Muscle layer of duodenum (tissue), 2 donors: ENCODE measurements around the gene DSC1.
A peak's percentile ranks its signal among the peaks of the same experiment; 100 is the strongest.

Experiments
- H3K27ac ChIP-seq: one replicate; pipeline ENCODE4 v1.7.0; 2013; ENCODE audit warnings: mild to moderate bottlenecking, low read length
- H3K27me3 ChIP-seq: one replicate; pipeline ENCODE4 v1.7.0; 2013; ENCODE audit warnings: low read depth, mild to moderate bottlenecking, control low read depth, low read length
- H3K36me3 ChIP-seq, 2 donors: one replicate each; pipeline ENCODE4 v1.7.0; 2013; ENCODE audit warnings: low read length in 2 of 2, control low read depth in 1 of 2, mild to moderate bottlenecking in 1 of 2; ENCODE audit not compliant: insufficient read depth in 2 of 2, control insufficient read depth in 1 of 2
- H3K4me1 ChIP-seq, 2 donors: one replicate each; pipeline ENCODE4 v1.7.0; 2013; ENCODE audit warnings: low read length in 2 of 2, mild to moderate bottlenecking in 2 of 2, control low read depth in 1 of 2, moderate library complexity in 1 of 2; ENCODE audit not compliant: insufficient read depth in 2 of 2, control insufficient read depth in 1 of 2
- H3K4me3 ChIP-seq, 2 donors: one replicate each; pipeline ENCODE4 v1.7.0; 2013; ENCODE audit warnings: low read length in 2 of 2, low read depth in 1 of 2, mild to moderate bottlenecking in 1 of 2
- H3K9me3 ChIP-seq, 2 donors: one replicate each; pipeline ENCODE4 v1.7.0; 2013; ENCODE audit warnings: low read length in 2 of 2, control low read depth in 1 of 2, mild to moderate bottlenecking in 1 of 2; ENCODE audit not compliant: control insufficient read depth in 1 of 2
- donor health status: healthy.

The DSC1 gene

GRCh38 chr18:31162825-31163435 lies at the start of gene DSC1:
Gene DSC1, minus strand, starts transcription at chr18:31162856. Its CDS starts 262 bp downstream, at chr18:31162594.
- Histone ChIP-seq H3K27ac (no peak within 1 kb of the TSS), H3K4me1 (no peaks in the 10 kb centered on the region), H3K36me3 (no peaks in the 10 kb centered on the region), H3K9me3 (no peaks in the 10 kb centered on the region), H3K4me3 (no peak within 1 kb of the TSS), H3K27me3 (no peaks in the 10 kb centered on the region)

GRCh38 chr18:31211047-31211446 lies 48.4 kb upstream of the DSC1 start:
- Histone ChIP-seq H3K27ac (no peak overlapping the region), H3K9me3 (no peaks in the 10 kb centered on the region)

DNA sequence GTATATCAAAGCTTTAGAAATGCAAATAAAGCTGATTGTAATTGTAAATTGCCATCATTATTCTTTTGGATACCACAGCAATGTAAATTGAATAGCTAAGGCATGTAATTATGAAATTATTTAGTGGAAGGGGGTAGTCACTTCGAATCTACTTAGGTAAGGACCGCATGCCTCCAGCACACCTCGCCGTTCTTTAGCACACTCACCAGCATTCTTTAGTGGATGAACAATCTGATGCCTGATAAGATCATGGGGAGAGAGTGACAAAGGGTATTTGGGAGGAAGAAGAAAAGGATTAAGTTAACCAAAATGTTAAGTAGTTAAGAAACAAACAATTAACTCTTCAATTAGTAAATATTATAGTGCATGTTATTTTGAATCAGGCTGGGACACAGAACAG lies 46.4 kb upstream of the DSC1 start:
- no peaks in the 10 kb centered on the region for H3K27me3 ChIP-seq
- H3K36me3 ChIP-seq: no peaks in the 10 kb centered on the region
- no peak overlapping the region for H3K27ac ChIP-seq
- H3K4me1 ChIP-seq: no peaks in the 10 kb centered on the region
- H3K9me3 ChIP-seq: no peaks in the 10 kb centered on the region
- no peak overlapping the region for H3K4me3 ChIP-seq

More at GRCh38 chr18:31211047-31211446, 48.4 kb upstream of the DSC1 start:
- H3K4me1 ChIP-seq: no peaks in the 10 kb centered on the region
- no peak overlapping the region for H3K4me3 ChIP-seq
- H3K27me3 ChIP-seq: no peaks in the 10 kb centered on the region
- H3K36me3 ChIP-seq: no peaks in the 10 kb centered on the region

DNA sequence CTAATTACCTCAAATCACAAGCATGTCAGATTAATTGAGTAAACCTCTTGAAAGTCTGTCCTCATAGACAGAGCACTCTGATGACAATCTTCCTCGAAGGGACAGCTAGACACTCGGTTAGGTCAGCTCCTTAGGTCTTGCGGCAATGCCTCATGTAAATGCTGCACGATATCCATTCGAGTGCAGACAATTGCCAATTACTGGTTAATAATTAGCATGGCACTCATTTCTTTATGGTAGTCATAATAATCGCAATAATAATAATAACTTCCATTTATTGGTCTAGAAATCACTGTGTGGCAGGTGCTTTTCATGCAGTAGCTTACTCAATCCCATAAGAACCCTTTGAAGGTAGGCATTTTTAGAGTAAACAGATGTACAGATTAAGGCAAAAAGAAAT lies 44.7 kb upstream of the DSC1 start:
- Histone ChIP-seq H3K36me3 (no peaks in the 10 kb centered on the region), H3K4me3 (peak overlapping the region in 1 of 2 donors; percentile 15), H3K27ac (peak overlapping the region; percentile 73), H3K9me3 (no peaks in the 10 kb centered on the region), H3K27me3 (no peaks in the 10 kb centered on the region), H3K4me1 (no peaks in the 10 kb centered on the region)

DNA sequence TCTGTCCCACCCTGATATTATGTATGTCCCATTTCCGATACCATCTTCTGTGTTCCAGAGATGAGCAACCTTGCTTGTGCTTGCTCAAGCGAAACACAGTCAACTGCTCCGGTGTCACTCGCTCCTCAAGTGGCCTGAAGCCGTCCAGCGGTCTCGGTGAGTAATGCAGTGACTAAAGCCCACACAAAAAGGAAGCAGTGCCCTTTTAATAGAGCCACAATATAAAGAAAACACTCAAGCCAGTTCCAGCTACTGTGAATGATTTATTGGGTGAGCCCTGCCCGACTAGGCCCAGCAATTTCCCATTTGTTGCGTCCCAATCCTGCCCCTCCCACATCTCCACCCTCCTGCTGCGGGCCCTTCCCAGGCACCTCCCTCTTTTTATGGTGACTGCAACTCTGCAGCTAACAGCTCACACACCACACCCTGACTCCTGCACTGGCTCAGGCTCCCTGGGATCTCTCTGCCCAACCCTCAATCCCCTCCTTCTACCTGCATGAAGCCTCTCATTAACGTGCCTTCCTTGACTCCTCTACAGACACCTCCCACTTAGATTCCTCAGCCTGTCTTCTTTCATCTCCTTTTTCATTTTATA lies 44.2 kb upstream of the DSC1 start:
- H3K27me3 ChIP-seq: no peaks in the 10 kb centered on the region
- H3K4me3 ChIP-seq: peak overlapping the region in 1 of 2 donors; percentile 24
- no peaks in the 10 kb centered on the region for H3K4me1 ChIP-seq
- peak overlapping the region; percentile 73 for H3K27ac ChIP-seq
- H3K36me3 ChIP-seq: no peaks in the 10 kb centered on the region
- H3K9me3 ChIP-seq: no peaks in the 10 kb centered on the region

DNA sequence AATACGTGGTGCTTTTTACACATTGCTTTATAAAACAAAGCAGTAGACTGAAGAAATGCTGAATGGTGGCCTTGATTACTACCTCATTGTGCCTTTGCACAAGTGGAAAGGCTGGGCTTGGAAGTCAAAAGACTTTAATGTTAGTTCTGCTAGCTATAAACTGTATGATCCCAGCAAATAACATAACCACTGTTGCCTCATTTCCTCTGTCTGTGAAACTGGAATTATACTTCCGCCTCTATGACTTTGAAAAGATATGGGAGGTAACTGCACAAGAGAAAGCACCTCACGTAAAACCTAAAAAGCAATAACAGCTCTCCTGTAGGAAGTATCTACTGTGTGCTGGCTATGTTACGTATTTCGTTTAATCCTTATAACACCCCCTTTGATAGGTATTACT lies 43.4 kb upstream of the DSC1 start:
- H3K4me3 ChIP-seq: peak overlapping the region in 1 of 2 donors; percentile 24
- H3K27ac ChIP-seq: peak overlapping the region; percentile 12

GRCh38 chr18:31205273-31205672 lies 42.6 kb upstream of the DSC1 start:
- no peaks in the 10 kb centered on the region for H3K4me1 ChIP-seq
- H3K27me3 ChIP-seq: no peaks in the 10 kb centered on the region
- no peak overlapping the region for H3K4me3 ChIP-seq
- no peaks in the 10 kb centered on the region for H3K9me3 ChIP-seq
- H3K27ac ChIP-seq: peak overlapping the region; percentile 6
- H3K36me3 ChIP-seq: no peaks in the 10 kb centered on the region

More for the DNA sequence above, 43.4 kb upstream of the DSC1 start:
- no peaks in the 10 kb centered on the region for H3K4me1 ChIP-seq
- no peaks in the 10 kb centered on the region for H3K9me3 ChIP-seq
- no peaks in the 10 kb centered on the region for H3K36me3 ChIP-seq
- H3K27me3 ChIP-seq: no peaks in the 10 kb centered on the region

DNA sequence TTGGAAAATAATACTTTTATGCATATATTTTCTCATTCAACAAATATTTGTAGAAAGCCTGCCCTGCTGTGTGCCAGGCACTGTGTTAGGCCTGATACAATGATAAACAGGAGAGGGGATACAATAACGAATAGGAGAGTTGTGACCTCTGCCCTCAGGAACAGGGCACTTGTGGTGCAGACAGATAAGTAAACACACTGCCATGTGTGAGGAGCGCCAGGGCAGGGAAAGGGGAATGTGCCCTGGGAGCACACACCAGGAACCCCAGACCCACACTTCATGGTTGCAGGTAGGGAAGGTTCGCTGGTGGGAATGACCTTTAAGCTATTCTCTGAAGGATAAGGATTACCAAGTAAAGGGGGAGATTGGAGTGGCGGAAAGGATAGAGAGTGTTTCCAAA lies 42.2 kb upstream of the DSC1 start:
- H3K9me3 ChIP-seq: no peaks in the 10 kb centered on the region
- no peaks in the 10 kb centered on the region for H3K27me3 ChIP-seq
- no peaks in the 10 kb centered on the region for H3K36me3 ChIP-seq
- H3K4me1 ChIP-seq: no peaks in the 10 kb centered on the region
- H3K27ac ChIP-seq: peak overlapping the region; percentile 6
- no peak overlapping the region for H3K4me3 ChIP-seq

DNA sequence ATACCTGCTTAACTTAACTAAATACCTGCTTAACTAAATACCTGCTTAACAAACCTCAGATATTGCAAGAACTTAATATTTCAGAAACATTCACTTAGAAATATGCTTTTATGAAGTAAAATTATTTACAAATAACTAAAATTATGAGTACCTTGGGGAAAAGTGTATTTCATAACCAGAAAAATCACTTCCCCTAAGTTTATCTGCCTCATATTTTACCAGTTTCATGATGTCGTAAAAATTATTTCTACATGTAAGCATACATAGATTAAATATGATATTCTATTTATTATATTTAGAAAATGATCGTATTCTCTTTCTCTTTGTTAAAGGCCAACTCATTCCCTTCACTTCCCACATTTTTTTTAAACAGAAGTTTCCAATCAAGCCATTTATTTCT lies 41.5 kb upstream of the DSC1 start:
- no peaks in the 10 kb centered on the region for H3K27me3 ChIP-seq
- no peaks in the 10 kb centered on the region for H3K36me3 ChIP-seq
- H3K9me3 ChIP-seq: no peaks in the 10 kb centered on the region
- no peaks in the 10 kb centered on the region for H3K4me1 ChIP-seq
- H3K4me3 ChIP-seq: no peak overlapping the region
- H3K27ac ChIP-seq: no peak overlapping the region

- Histone ChIP-seq H3K36me3 (no peaks in the 10 kb centered on the region), H3K9me3 (no peaks in the 10 kb centered on the region), H3K4me1 (no peaks in the 10 kb centered on the region), H3K27ac (peak overlapping the region; percentile 7), H3K4me3 (peak overlapping the region in 1 of 2 donors; percentile 26), H3K27me3 (no peaks in the 10 kb centered on the region)
These were observed 41.1 kb upstream of the DSC1 start for GRCh38 chr18:31203794-31204148.

- H3K4me1 ChIP-seq: no peaks in the 10 kb centered on the region
- H3K9me3 ChIP-seq: no peaks in the 10 kb centered on the region
- H3K4me3 ChIP-seq: peak overlapping the region in 1 of 2 donors; percentile 26
- peak overlapping the region; percentile 7 for H3K27ac ChIP-seq
- no peaks in the 10 kb centered on the region for H3K36me3 ChIP-seq
- H3K27me3 ChIP-seq: no peaks in the 10 kb centered on the region
These were observed 40.6 kb upstream of the DSC1 start for GRCh38 chr18:31203096-31203793.
